Caco-2 (cell line): Measurements from ENCODE around the gene ABLIM2. TPM values are rescaled to one million over a fixed set of nuclear protein-coding genes. Genes with fewer than 3 reads are reported as not detected.

Source experiments
- BruUV-seq: library from RNA; stranded (reverse); fragments of 400-500 nt; replicated peaks from 2 replicates; lab custom pipeline; 2021; lab: Mats Ljungman, UMichigan
- CTCF ChIA-PET: fragments of 300-600 bp; sonication (Branson Sonifier 250); formaldehyde crosslinking; loops from one replicate; lab custom pipeline; 2022; ENCODE audit warnings: antibody characterized with exemption; lab: Charles Lee
- POLR2A ChIA-PET: fragments of 300-600 bp; sonication (Branson Sonifier 250); formaldehyde crosslinking; loops from one replicate; lab custom pipeline; 2022; ENCODE audit warnings: antibody characterized with exemption; lab: Charles Lee
- DNase-seq, 2 experiments: peaks; one replicate each; pipeline versions ENCODE4 v3.0.0 to v3.0.0-alpha.2; 2020 to 2022
- H3K27me3 ChIP-seq: replicated peaks from 2 replicates; pipeline ENCODE4 v1.6.0; 2011; ENCODE audit warnings: low read length; ENCODE audit not compliant: control insufficient read depth, insufficient read depth
- H3K36me3 ChIP-seq: 2 replicates; pipeline ENCODE4 v1.5.1; 2011; ENCODE audit warnings: low read length; ENCODE audit not compliant: control insufficient read depth, insufficient read depth
- H3K4me1 ChIP-seq: fragments of 250-450 bp; sonication (Bioruptor Pico); 2 replicates; pipeline ENCODE4 v1.5.1; 2020; ENCODE audit warnings: mild to moderate bottlenecking
- H3K4me3 ChIP-seq: 2 replicates; pipeline ENCODE4 v1.5.1; 2011; ENCODE audit warnings: low read depth, mild to moderate bottlenecking, control low read depth, low read length
- H3K9me3 ChIP-seq: fragments of 250-450 bp; sonication (Bioruptor Pico); 2 replicates; pipeline ENCODE4 v1.5.1; 2020; ENCODE audit warnings: mild to moderate bottlenecking, moderate library complexity
- H3K27ac Mint-ChIP-seq: one replicate; pipeline ENCODE4 v1.8.0; 2022; ENCODE audit warnings: mixed read lengths; ENCODE audit not compliant: unreplicated experiment
- H3K27me3 Mint-ChIP-seq: one replicate; pipeline ENCODE4 v1.8.0; 2022; ENCODE audit warnings: mixed read lengths; ENCODE audit not compliant: insufficient read depth, unreplicated experiment
- H3K36me3 Mint-ChIP-seq: one replicate; pipeline ENCODE4 v1.8.0; 2022; ENCODE audit warnings: mild to moderate bottlenecking, mixed read lengths; ENCODE audit not compliant: insufficient read depth, unreplicated experiment
- H3K4me1 Mint-ChIP-seq: one replicate; pipeline ENCODE4 v1.8.0; 2022; ENCODE audit warnings: low read depth, mixed read lengths; ENCODE audit not compliant: unreplicated experiment
- H3K4me3 Mint-ChIP-seq: one replicate; pipeline ENCODE4 v1.8.0; 2022; ENCODE audit warnings: mild to moderate bottlenecking, moderate library complexity, mixed read lengths; ENCODE audit not compliant: unreplicated experiment
- H3K9me3 Mint-ChIP-seq: one replicate; pipeline ENCODE4 v1.8.0; 2022; ENCODE audit warnings: mixed read lengths; ENCODE audit not compliant: unreplicated experiment
- CTCF ChIP-seq, 2 experiments: fragments of 200-600 bp in 1 of 2; IDR thresholded peaks; 1 replicate in 1 of 2; 2 replicates in 1 of 2; pipeline versions ENCODE4 v1.5.1 to v1.8.0; 2011 to 2022; ENCODE audit warnings: antibody characterized with exemption in 1 of 2, control low read depth in 1 of 2, inconsistent platforms in 1 of 2, low read depth in 1 of 2, low read length in 1 of 2, mild to moderate bottlenecking in 1 of 2, moderate library complexity in 1 of 2; ENCODE audit not compliant: insufficient read depth in 1 of 2, severe bottlenecking in 1 of 2, unreplicated experiment in 1 of 2
- intact Hi-C: fragments of 100-400 bp; cut with micrococcal nuclease; formaldehyde crosslinking; loops from one replicate; pipeline ENCODE4 v1.10.0; 2022; ENCODE audit not compliant: unreplicated experiment
- total RNA-seq: library from RNA; stranded (reverse); gene quantifications from 2 replicates; pipeline ENCODE4 v1.2.3, GENCODE V29; 2022

ABLIM2 gene
- total RNA-seq, 1 experiment from 2014 or later = 0.23 TPM

GRCh38 chr4:8176547-8177399, 18.2 kb upstream of the ABLIM2 start:
- intact Hi-C loops = loop anchor here (1.0 kb wide), 3 partner anchors 16 to 227 kb away; no protein-coding TSS in a partner anchor
- TF ChIP-seq CTCF (IDR thresholded peaks at IDR 0.05; ENCODE audit: insufficient read depth in 1 of 2, low read depth in 1 of 2, low read length in 1 of 2, severe bottlenecking in 1 of 2, unreplicated experiment in 1 of 2) = peak; percentile 74 to 95
- no peak overlapping the region for H3K27ac Mint-ChIP-seq
- H3K27me3 Mint-ChIP-seq = no peaks in the 10 kb centered on the region
- peak; percentile 69 to 71 for DNase-seq
- no peaks in the 10 kb centered on the region for H3K36me3 ChIP-seq
- no peak overlapping the region for H3K4me3 ChIP-seq
- H3K9me3 ChIP-seq = no peaks in the 10 kb centered on the region
- H3K4me3 Mint-ChIP-seq = no peak overlapping the region
- BruUV-seq = no TSS peak
- H3K36me3 Mint-ChIP-seq = no peaks in the 10 kb centered on the region
- H3K4me1 Mint-ChIP-seq = peaks cover 9% of the 10 kb centered on the region
- H3K4me1 ChIP-seq = peaks cover 17% of the 10 kb centered on the region
- ChIA-PET POLR2A (interaction anchor here (0.6 kb wide), 1 partner anchor 18 kb away, joined by 3 read pairs; no protein-coding TSS in a partner anchor), CTCF (interaction anchor here (0.6 to 1.8 kb wide), 25 partner anchors 9 to 252 kb away, joined by 3 to 30 read pairs (median 6); partner anchors contain the start of genes ABLIM2 and SH3TC1)
- H3K9me3 Mint-ChIP-seq = no peaks in the 10 kb centered on the region
- no peaks in the 10 kb centered on the region for H3K27me3 ChIP-seq

- peaks cover 3% of the 10 kb centered on the region for H3K27me3 Mint-ChIP-seq
- intact Hi-C loops = no loop called here
These were observed 17.1 kb upstream of the ABLIM2 start for GRCh38 chr4:8175686-8176085.

More at GRCh38 chr4:8175686-8176085, 17.1 kb upstream of the ABLIM2 start:
- ChIA-PET POLR2A (no interaction called here), CTCF (interaction anchor here (1.5 to 1.8 kb wide), 3 partner anchors 17 to 227 kb away, joined by 16 to 20 read pairs (median 17); partner anchors contain the start of gene ABLIM2)
- no peaks in the 10 kb centered on the region for H3K27me3 ChIP-seq
- H3K9me3 ChIP-seq = no peaks in the 10 kb centered on the region
- H3K4me1 Mint-ChIP-seq = peaks cover 1% of the 10 kb centered on the region
- no peak overlapping the region for H3K27ac Mint-ChIP-seq
- no TSS peak for BruUV-seq
- DNase-seq = no peak
- no peak overlapping the region for H3K4me3 ChIP-seq
- H3K4me1 ChIP-seq = peaks cover 6% of the 10 kb centered on the region; the same call in 1 of the 2 replicates
- no peaks in the 10 kb centered on the region for H3K36me3 Mint-ChIP-seq
- no peaks in the 10 kb centered on the region for H3K9me3 Mint-ChIP-seq
- no peak overlapping the region for H3K4me3 Mint-ChIP-seq
- no peaks in the 10 kb centered on the region for H3K36me3 ChIP-seq
- no peak for TF ChIP-seq CTCF (IDR thresholded peaks at IDR 0.05; ENCODE audit: insufficient read depth in 1 of 2, low read depth in 1 of 2, low read length in 1 of 2, severe bottlenecking in 1 of 2, unreplicated experiment in 1 of 2)
